ENCODE data around the gene ETV5.

The ETV5 gene

DNA sequence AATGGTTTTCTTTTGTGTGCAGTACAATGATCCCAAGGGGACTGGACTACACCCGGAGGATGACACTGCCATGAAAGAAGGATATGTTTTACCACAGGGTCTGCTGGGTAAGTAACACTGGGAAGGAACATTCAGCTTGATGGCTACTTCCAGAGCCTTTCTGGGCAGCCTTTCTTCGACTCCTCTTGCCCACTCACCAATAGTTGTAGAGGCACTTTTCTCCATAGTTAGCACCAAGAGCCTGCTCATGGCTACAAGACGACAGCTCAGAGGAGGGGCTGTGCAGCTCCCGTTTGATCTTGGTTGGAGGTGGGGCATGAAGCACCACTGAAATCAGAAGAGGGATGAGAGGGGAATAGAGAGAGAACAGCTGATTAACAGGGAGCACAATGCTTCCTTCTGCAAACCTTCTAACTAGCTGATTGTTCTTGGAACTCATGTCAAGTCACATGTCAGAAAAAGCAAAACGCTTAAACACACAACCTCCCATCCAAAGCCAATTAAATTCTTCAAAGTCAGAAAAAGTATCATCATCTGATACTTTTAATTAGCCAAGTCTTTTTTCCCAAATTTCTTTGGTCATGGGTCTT is 27.9 kb downstream of the ETV5 start:
- no peaks in the 10 kb centered on the region for H3K79me2 ChIP-seq (ENCODE audit: low read length)
- no peak overlapping the region for H3K9ac ChIP-seq (ENCODE audit: low read length)
- no peaks in the 10 kb centered on the region for H3K27me3 ChIP-seq (ENCODE audit: low read depth, low read length)
- no peak overlapping the region for H3K4me3 ChIP-seq (ENCODE audit: low read length)
- H3K4me1 ChIP-seq (ENCODE audit: low read length) = no peaks in the 10 kb centered on the region
- no peak for TF ChIP-seq EZH2phosphoT487 (IDR thresholded peaks at IDR 0.05; ENCODE audit: low read depth)
- TF ChIP-seq, protein P1, sequence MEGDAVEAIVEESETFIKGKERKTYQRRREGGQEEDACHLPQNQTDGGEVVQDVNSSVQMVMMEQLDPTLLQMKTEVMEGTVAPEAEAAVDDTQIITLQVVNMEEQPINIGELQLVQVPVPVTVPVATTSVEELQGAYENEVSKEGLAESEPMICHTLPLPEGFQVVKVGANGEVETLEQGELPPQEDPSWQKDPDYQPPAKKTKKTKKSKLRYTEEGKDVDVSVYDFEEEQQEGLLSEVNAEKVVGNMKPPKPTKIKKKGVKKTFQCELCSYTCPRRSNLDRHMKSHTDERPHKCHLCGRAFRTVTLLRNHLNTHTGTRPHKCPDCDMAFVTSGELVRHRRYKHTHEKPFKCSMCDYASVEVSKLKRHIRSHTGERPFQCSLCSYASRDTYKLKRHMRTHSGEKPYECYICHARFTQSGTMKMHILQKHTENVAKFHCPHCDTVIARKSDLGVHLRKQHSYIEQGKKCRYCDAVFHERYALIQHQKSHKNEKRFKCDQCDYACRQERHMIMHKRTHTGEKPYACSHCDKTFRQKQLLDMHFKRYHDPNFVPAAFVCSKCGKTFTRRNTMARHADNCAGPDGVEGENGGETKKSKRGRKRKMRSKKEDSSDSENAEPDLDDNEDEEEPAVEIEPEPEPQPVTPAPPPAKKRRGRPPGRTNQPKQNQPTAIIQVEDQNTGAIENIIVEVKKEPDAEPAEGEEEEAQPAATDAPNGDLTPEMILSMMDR (IDR thresholded peaks at IDR 0.05; ENCODE audit: low read depth, low read length) = no peak
- no peak overlapping the region for H2AFZ ChIP-seq (ENCODE audit: low read depth, low read length)
- no peak overlapping the region for H3K27ac ChIP-seq (ENCODE audit: low read length)
- H3K4me2 ChIP-seq (ENCODE audit: low read length) = no peak overlapping the region
- H3K9me3 ChIP-seq (ENCODE audit: insufficient read depth, low read length) = no peaks in the 10 kb centered on the region
- H3K36me3 ChIP-seq (replicated peaks; ENCODE audit: low read depth, low read length) = peaks cover 16% of the 10 kb centered on the region
- H4K20me1 ChIP-seq (ENCODE audit: insufficient read depth, low read length) = no peaks in the 10 kb centered on the region

DNA sequence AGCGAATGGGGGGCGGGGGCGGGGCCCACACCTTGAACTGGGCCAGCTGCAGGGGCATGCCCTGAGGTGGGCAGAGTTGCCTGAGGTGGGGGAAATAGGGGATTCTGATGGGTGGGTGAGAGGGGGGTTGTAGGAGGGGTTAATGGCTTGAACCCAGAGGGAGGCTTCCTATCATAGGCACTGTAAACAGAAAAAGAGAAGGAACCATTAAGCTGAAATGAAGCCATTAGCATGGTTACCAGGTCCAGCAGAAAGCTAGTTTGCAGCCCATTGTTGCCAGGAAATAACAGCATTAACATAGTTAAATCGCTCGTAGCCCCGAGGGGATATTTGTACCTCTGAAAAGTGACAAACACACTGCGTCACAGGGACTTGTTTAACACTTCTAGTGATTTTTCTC is 29.0 kb downstream of the ETV5 start:
- Histone ChIP-seq H3K9ac (ENCODE audit: low read length) (no peak overlapping the region), H3K27ac (ENCODE audit: low read length) (no peak overlapping the region), H3K36me3 (replicated peaks; ENCODE audit: low read depth, low read length) (peaks cover 25% of the 10 kb centered on the region)

DNA sequence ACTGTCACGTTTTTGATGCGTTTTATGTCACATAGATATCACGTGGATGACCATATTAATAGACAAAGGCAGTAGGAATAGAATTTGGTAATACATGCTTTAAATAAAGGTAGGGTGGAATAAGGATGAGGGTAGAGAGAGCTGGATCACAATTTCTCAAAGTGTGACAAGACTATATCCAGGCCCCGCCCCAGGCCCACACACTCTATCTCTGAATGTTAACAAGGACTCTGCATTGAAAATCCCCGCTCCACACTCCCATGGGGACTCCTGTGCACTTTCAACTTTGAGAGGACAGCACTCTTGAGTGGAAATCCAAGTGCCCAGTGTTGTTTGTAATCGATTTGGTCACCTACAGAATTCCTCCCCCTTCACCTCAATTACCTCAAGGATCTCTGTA is 31.4 kb downstream of the ETV5 start:
- H3K27ac ChIP-seq (ENCODE audit: low read length) = no peak overlapping the region

More for the DNA sequence above, 29.0 kb downstream of the ETV5 start:
- Histone ChIP-seq H2AFZ (ENCODE audit: low read depth, low read length) (no peak overlapping the region), H3K27me3 (ENCODE audit: low read depth, low read length) (no peaks in the 10 kb centered on the region), H3K4me3 (ENCODE audit: low read length) (no peak overlapping the region), H3K4me2 (ENCODE audit: low read length) (no peak overlapping the region), H4K20me1 (ENCODE audit: insufficient read depth, low read length) (no peaks in the 10 kb centered on the region), H3K4me1 (ENCODE audit: low read length) (no peaks in the 10 kb centered on the region), H3K9me3 (ENCODE audit: insufficient read depth, low read length) (no peaks in the 10 kb centered on the region), H3K79me2 (ENCODE audit: low read length) (no peaks in the 10 kb centered on the region)
- TF ChIP-seq, protein P1 (IDR thresholded peaks at IDR 0.05; ENCODE audit: low read depth, low read length) = no peak
- TF ChIP-seq EZH2phosphoT487 (IDR thresholded peaks at IDR 0.05; ENCODE audit: low read depth) = no peak

DNA sequence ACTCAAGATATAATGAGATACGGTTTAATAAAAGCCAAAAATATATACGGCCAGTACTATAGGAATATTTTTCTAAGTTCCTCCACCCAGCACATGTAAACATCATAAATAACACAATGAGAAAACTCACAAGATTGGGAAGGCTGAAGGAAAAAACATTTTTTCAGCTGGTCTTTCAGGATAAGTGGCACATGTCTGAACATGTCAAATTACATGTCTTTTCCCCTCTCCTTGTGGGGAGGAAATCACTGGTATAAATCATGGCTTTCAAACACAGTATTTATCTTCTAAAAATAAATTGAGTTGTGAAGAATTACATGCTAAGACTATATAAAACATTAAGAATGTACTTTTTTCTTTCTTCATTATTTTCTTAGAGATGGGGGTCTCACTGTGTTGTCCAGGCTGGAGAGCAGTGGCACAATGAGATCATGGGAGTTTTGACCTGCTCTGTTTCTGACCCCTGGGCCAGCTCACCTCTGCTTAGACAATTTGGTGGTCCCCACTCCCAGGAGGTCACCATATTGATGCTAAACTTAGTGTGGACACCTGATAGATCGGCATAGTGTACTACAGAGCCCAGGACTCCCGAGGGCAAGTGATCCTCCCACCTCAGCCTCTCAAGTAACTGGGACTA is 32.8 kb downstream of the ETV5 start:
- no peak for TF ChIP-seq EZH2phosphoT487 (IDR thresholded peaks at IDR 0.05; ENCODE audit: low read depth)
- TF ChIP-seq, protein P1 (IDR thresholded peaks at IDR 0.05; ENCODE audit: low read depth, low read length) = no peak
- peaks cover 33% of the 10 kb centered on the region for H3K36me3 ChIP-seq (replicated peaks; ENCODE audit: low read depth, low read length)

More for the DNA sequence above, 31.4 kb downstream of the ETV5 start:
- Histone ChIP-seq H4K20me1 (ENCODE audit: insufficient read depth, low read length) (no peaks in the 10 kb centered on the region), H3K79me2 (ENCODE audit: low read length) (no peaks in the 10 kb centered on the region), H3K9me3 (ENCODE audit: insufficient read depth, low read length) (no peaks in the 10 kb centered on the region), H3K4me1 (ENCODE audit: low read length) (no peaks in the 10 kb centered on the region), H3K4me2 (ENCODE audit: low read length) (no peak overlapping the region), H3K36me3 (replicated peaks; ENCODE audit: low read depth, low read length) (peaks cover 33% of the 10 kb centered on the region), H3K27me3 (ENCODE audit: low read depth, low read length) (no peaks in the 10 kb centered on the region), H2AFZ (ENCODE audit: low read depth, low read length) (no peak overlapping the region), H3K9ac (ENCODE audit: low read length) (no peak overlapping the region), H3K4me3 (ENCODE audit: low read length) (no peak overlapping the region)
- TF ChIP-seq EZH2phosphoT487 (IDR thresholded peaks at IDR 0.05; ENCODE audit: low read depth) = no peak
- TF ChIP-seq, protein P1 (IDR thresholded peaks at IDR 0.05; ENCODE audit: low read depth, low read length) = no peak

More for the DNA sequence above, 32.8 kb downstream of the ETV5 start:
- Histone ChIP-seq H3K9ac (ENCODE audit: low read length) (no peak overlapping the region), H3K27ac (ENCODE audit: low read length) (no peak overlapping the region), H3K9me3 (ENCODE audit: insufficient read depth, low read length) (no peaks in the 10 kb centered on the region), H3K79me2 (ENCODE audit: low read length) (no peaks in the 10 kb centered on the region), H3K4me1 (ENCODE audit: low read length) (no peaks in the 10 kb centered on the region), H3K4me2 (ENCODE audit: low read length) (no peak overlapping the region), H2AFZ (ENCODE audit: low read depth, low read length) (no peak overlapping the region), H3K27me3 (ENCODE audit: low read depth, low read length) (no peaks in the 10 kb centered on the region), H3K4me3 (ENCODE audit: low read length) (no peak overlapping the region), H4K20me1 (ENCODE audit: insufficient read depth, low read length) (no peaks in the 10 kb centered on the region)

Measured in OCI-LY3 (cell line).